GM23338 (cell line): ENCODE results near the gene MYOZ2. TPM values are rescaled to one million over a fixed set of nuclear protein-coding genes. Genes with fewer than 3 reads are reported as not detected.

Experiments
- ATAC-seq: fragments of 200-7000 bp; cut with Tn5 transposase; 3 replicates; pipeline ENCODE4 v1.9.1; 2020
- DNase-seq: peaks from one replicate; pipeline ENCODE4 v3.0.0-alpha.2; 2015; ENCODE audit warnings: low spot score
- H2AFZ ChIP-seq: fragments of 200-600 bp; sonication (generic); 2 replicates; pipeline ENCODE4 v1.8.0; 2016; ENCODE audit warnings: antibody characterized with exemption, mild to moderate bottlenecking, moderate library complexity
- H3F3A ChIP-seq: fragments of 200-600 bp; sonication (generic); replicated peaks from 2 replicates; pipeline ENCODE4 v1.8.0; 2017; ENCODE audit warnings: antibody characterized with exemption, mixed run types, low read depth
- H3K27ac ChIP-seq: fragments of 200-600 bp; sonication (generic); 2 replicates; pipeline ENCODE4 v1.6.1; 2016; ENCODE audit warnings: low read depth
- H3K27me3 ChIP-seq: fragments of 200-600 bp; sonication (generic); 2 replicates; pipeline ENCODE4 v1.8.0; 2016; ENCODE audit warnings: mild to moderate bottlenecking, mixed run types, moderate library complexity; ENCODE audit not compliant: insufficient read depth
- H3K36me3 ChIP-seq: fragments of 200-600 bp; sonication (generic); 2 replicates; pipeline ENCODE4 v1.8.0; 2016; ENCODE audit warnings: mild to moderate bottlenecking; ENCODE audit not compliant: insufficient read depth
- H3K4me1 ChIP-seq: fragments of 200-600 bp; sonication (generic); 2 replicates; pipeline ENCODE4 v1.8.0; 2016; ENCODE audit warnings: mild to moderate bottlenecking, moderate library complexity; ENCODE audit not compliant: insufficient read depth
- H3K4me2 ChIP-seq: fragments of 200-600 bp; sonication (generic); 2 replicates; pipeline ENCODE4 v1.7.1; 2017; ENCODE audit warnings: mixed run types
- H3K4me3 ChIP-seq: fragments of 200-600 bp; sonication (generic); 2 replicates; pipeline ENCODE4 v1.6.1; 2016; ENCODE audit warnings: mixed run types
- H3K79me2 ChIP-seq: fragments of 200-600 bp; sonication (generic); replicated peaks from 2 replicates; pipeline ENCODE4 v1.8.0; 2017; ENCODE audit warnings: mild to moderate bottlenecking; ENCODE audit not compliant: insufficient read depth
- H3K9me2 ChIP-seq: fragments of 200-600 bp; sonication (generic); 2 replicates; pipeline ENCODE4 v1.8.0; 2017; ENCODE audit not compliant: insufficient read depth
- H4K20me1 ChIP-seq: fragments of 200-600 bp; sonication (generic); replicated peaks from 2 replicates; pipeline ENCODE4 v1.8.0; 2017; ENCODE audit warnings: mild to moderate bottlenecking; ENCODE audit not compliant: insufficient read depth
- H3K27ac Mint-ChIP-seq: 2 replicates; pipeline ENCODE4 v1.8.0; 2020; ENCODE audit warnings: inconsistent platforms, mild to moderate bottlenecking, moderate library complexity, mixed read lengths
- H3K27me3 Mint-ChIP-seq: 3 replicates; pipeline ENCODE4 v1.8.0; 2022; ENCODE audit warnings: low read depth, mild to moderate bottlenecking, moderate library complexity, mixed read lengths, inconsistent platforms; ENCODE audit not compliant: insufficient read depth, poor library complexity
- H3K36me3 Mint-ChIP-seq: 3 replicates; pipeline ENCODE4 v1.8.0; 2021; ENCODE audit warnings: low read depth, mild to moderate bottlenecking, inconsistent platforms, moderate library complexity, mixed read lengths
- H3K4me1 Mint-ChIP-seq: 3 replicates; pipeline ENCODE4 v1.8.0; 2020; ENCODE audit warnings: mild to moderate bottlenecking, inconsistent platforms, mixed read lengths
- H3K4me3 Mint-ChIP-seq: 3 replicates; pipeline ENCODE4 v1.8.0; 2021; ENCODE audit warnings: moderate library complexity, mild to moderate bottlenecking, inconsistent platforms, mixed read lengths
- H3K9me3 Mint-ChIP-seq: 3 replicates; pipeline ENCODE4 v1.8.0; 2020; ENCODE audit warnings: moderate library complexity, mild to moderate bottlenecking, inconsistent platforms, mixed read lengths
- CREB1 ChIP-seq: fragments of 250-450 bp; sonication (Bioruptor Pico); IDR thresholded peaks from 2 replicates; pipeline ENCODE4 v1.5.0; 2020; ENCODE audit warnings: low read depth, mild to moderate bottlenecking, moderate library complexity
- EZH2 ChIP-seq: fragments of 200-600 bp; sonication (generic); IDR thresholded peaks from one replicate; pipeline ENCODE4 v1.8.0; 2017; ENCODE audit warnings: antibody characterized with exemption, mild to moderate bottlenecking, low read depth; ENCODE audit not compliant: unreplicated experiment
- NANOG ChIP-seq: IDR thresholded peaks from 2 replicates; pipeline ENCODE4 v1.6.1; 2016; ENCODE audit warnings: antibody characterized with exemption, borderline replicate concordance
- STAT1 ChIP-seq: IDR thresholded peaks from one replicate; pipeline ENCODE4 v1.6.1; 2016; ENCODE audit warnings: antibody characterized with exemption; ENCODE audit not compliant: unreplicated experiment
- polyA plus RNA-seq: library from polyadenylated mRNA; unstranded; fragments of >200 nt; fragmentation: Nextera tagmentation; extraction: Ambion mirVana; gene quantifications from 2 replicates; pipeline ENCODE4 v1.2.1, GENCODE V29; 2016
- total RNA-seq: library from RNA; depleted of rRNA; stranded (reverse); fragments of >200 nt; shearing (Covaris generic); gene quantifications from 2 replicates; pipeline ENCODE4 v1.2.3, GENCODE V29; 2014
- TF ChIP-seq, protein P1 (sequence below): IDR thresholded peaks from one replicate; pipeline ENCODE4 v1.6.1; 2018; ENCODE audit warnings: antibody characterized with exemption; ENCODE audit not compliant: unreplicated experiment
- TF ChIP-seq, protein P2 (sequence below): fragments of 250-450 bp; sonication (Bioruptor Pico); IDR thresholded peaks from 2 replicates; pipeline ENCODE4 v1.5.0; 2020; ENCODE audit warnings: mild to moderate bottlenecking, moderate library complexity
- TF ChIP-seq, protein P3 (sequence below): IDR thresholded peaks from 2 replicates; pipeline ENCODE4 v1.6.1; 2016; ENCODE audit warnings: antibody characterized with exemption

MYOZ2 gene
- total and polyA plus RNA-seq, 2 experiments from 2014 or later = not detected

DNA sequence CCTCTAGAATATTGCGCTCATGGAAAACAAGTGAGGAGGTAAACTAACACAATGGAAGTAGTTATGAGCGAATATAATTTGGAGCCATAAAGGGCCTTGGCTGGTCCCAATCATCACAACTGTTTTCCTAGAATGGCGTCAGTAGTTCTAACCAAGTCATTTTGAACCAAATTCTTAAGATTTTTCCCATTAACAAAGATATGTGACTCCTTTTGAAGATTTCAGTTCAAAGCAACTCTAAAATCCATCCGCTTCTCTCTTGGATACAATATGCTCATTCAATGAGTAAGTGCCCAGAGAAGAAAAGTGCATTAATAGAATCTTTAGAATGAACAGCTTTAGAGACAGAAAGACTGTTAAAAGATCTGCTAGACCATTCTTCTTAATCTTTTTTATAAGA lies 19.6 kb upstream of the MYOZ2 start:
- Histone ChIP-seq H3K4me3 (no peak overlapping the region), H3K79me2 (no peaks in the 10 kb centered on the region), H3K36me3 (no peaks in the 10 kb centered on the region), H3K4me2 (no peak overlapping the region), H3F3A (no peaks in the 10 kb centered on the region), H3K9me2 (no peaks in the 10 kb centered on the region), H3K4me1 (no peaks in the 10 kb centered on the region; the same call in 1 of the 2 replicates), H3K27ac (no peak overlapping the region), H3K27me3 (no peaks in the 10 kb centered on the region), H2AFZ (peak overlapping the region; percentile 87), H4K20me1 (no peaks in the 10 kb centered on the region)
- Mint-ChIP-seq H3K4me1 (no peaks in the 10 kb centered on the region), H3K27me3 (no peaks in the 10 kb centered on the region), H3K4me3 (no peak overlapping the region), H3K36me3 (no peaks in the 10 kb centered on the region), H3K9me3 (no peaks in the 10 kb centered on the region), H3K27ac (no peak overlapping the region)
- no peak for DNase-seq
- no peak for TF ChIP-seq CREB1
- TF ChIP-seq, protein P1, sequence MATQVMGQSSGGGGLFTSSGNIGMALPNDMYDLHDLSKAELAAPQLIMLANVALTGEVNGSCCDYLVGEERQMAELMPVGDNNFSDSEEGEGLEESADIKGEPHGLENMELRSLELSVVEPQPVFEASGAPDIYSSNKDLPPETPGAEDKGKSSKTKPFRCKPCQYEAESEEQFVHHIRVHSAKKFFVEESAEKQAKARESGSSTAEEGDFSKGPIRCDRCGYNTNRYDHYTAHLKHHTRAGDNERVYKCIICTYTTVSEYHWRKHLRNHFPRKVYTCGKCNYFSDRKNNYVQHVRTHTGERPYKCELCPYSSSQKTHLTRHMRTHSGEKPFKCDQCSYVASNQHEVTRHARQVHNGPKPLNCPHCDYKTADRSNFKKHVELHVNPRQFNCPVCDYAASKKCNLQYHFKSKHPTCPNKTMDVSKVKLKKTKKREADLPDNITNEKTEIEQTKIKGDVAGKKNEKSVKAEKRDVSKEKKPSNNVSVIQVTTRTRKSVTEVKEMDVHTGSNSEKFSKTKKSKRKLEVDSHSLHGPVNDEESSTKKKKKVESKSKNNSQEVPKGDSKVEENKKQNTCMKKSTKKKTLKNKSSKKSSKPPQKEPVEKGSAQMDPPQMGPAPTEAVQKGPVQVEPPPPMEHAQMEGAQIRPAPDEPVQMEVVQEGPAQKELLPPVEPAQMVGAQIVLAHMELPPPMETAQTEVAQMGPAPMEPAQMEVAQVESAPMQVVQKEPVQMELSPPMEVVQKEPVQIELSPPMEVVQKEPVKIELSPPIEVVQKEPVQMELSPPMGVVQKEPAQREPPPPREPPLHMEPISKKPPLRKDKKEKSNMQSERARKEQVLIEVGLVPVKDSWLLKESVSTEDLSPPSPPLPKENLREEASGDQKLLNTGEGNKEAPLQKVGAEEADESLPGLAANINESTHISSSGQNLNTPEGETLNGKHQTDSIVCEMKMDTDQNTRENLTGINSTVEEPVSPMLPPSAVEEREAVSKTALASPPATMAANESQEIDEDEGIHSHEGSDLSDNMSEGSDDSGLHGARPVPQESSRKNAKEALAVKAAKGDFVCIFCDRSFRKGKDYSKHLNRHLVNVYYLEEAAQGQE = no peak
- TF ChIP-seq, protein P2, sequence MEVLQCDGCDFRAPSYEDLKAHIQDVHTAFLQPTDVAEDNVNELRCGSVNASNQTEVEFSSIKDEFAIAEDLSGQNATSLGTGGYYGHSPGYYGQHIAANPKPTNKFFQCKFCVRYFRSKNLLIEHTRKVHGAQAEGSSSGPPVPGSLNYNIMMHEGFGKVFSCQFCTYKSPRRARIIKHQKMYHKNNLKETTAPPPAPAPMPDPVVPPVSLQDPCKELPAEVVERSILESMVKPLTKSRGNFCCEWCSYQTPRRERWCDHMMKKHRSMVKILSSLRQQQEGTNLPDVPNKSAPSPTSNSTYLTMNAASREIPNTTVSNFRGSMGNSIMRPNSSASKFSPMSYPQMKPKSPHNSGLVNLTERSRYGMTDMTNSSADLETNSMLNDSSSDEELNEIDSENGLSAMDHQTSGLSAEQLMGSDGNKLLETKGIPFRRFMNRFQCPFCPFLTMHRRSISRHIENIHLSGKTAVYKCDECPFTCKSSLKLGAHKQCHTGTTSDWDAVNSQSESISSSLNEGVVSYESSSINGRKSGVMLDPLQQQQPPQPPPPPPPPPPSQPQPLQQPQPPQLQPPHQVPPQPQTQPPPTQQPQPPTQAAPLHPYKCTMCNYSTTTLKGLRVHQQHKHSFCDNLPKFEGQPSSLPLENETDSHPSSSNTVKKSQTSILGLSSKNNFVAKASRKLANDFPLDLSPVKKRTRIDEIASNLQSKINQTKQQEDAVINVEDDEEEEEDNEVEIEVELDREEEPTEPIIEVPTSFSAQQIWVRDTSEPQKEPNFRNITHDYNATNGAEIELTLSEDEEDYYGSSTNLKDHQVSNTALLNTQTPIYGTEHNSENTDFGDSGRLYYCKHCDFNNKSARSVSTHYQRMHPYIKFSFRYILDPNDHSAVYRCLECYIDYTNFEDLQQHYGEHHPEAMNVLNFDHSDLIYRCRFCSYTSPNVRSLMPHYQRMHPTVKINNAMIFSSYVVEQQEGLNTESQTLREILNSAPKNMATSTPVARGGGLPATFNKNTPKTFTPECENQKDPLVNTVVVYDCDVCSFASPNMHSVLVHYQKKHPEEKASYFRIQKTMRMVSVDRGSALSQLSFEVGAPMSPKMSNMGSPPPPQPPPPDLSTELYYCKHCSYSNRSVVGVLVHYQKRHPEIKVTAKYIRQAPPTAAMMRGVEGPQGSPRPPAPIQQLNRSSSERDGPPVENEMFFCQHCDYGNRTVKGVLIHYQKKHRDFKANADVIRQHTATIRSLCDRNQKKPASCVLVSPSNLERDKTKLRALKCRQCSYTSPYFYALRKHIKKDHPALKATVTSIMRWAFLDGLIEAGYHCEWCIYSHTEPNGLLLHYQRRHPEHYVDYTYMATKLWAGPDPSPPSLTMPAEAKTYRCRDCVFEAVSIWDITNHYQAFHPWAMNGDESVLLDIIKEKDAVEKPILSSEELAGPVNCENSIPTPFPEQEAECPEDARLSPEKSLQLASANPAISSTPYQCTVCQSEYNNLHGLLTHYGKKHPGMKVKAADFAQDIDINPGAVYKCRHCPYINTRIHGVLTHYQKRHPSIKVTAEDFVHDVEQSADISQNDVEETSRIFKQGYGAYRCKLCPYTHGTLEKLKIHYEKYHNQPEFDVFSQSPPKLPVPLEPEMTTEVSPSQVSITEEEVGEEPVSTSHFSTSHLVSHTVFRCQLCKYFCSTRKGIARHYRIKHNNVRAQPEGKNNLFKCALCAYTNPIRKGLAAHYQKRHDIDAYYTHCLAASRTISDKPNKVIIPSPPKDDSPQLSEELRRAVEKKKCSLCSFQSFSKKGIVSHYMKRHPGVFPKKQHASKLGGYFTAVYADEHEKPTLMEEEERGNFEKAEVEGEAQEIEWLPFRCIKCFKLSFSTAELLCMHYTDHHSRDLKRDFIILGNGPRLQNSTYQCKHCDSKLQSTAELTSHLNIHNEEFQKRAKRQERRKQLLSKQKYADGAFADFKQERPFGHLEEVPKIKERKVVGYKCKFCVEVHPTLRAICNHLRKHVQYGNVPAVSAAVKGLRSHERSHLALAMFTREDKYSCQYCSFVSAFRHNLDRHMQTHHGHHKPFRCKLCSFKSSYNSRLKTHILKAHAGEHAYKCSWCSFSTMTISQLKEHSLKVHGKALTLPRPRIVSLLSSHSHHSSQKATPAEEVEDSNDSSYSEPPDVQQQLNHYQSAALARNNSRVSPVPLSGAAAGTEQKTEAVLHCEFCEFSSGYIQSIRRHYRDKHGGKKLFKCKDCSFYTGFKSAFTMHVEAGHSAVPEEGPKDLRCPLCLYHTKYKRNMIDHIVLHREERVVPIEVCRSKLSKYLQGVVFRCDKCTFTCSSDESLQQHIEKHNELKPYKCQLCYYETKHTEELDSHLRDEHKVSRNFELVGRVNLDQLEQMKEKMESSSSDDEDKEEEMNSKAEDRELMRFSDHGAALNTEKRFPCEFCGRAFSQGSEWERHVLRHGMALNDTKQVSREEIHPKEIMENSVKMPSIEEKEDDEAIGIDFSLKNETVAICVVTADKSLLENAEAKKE (CRISPR knock-in tag) = no peak
- TF ChIP-seq, protein P3, sequence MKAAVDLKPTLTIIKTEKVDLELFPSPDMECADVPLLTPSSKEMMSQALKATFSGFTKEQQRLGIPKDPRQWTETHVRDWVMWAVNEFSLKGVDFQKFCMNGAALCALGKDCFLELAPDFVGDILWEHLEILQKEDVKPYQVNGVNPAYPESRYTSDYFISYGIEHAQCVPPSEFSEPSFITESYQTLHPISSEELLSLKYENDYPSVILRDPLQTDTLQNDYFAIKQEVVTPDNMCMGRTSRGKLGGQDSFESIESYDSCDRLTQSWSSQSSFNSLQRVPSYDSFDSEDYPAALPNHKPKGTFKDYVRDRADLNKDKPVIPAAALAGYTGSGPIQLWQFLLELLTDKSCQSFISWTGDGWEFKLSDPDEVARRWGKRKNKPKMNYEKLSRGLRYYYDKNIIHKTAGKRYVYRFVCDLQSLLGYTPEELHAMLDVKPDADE = no peak
- TF ChIP-seq NANOG = no peak
- TF ChIP-seq EZH2 = no peak
- no peak for TF ChIP-seq STAT1
- ATAC-seq = no peak
